GM19397 (cell line): ENCODE results near the gene ARL4C.

Experiments used
- ATAC-seq: cut with Tn5 transposase; IDR thresholded peaks from one replicate; pipeline ENCODE4 v1.9.1; 2021; ENCODE audit warnings: mild to moderate bottlenecking, moderate library complexity; ENCODE audit not compliant: unreplicated experiment

Gene ARL4C

DNA sequence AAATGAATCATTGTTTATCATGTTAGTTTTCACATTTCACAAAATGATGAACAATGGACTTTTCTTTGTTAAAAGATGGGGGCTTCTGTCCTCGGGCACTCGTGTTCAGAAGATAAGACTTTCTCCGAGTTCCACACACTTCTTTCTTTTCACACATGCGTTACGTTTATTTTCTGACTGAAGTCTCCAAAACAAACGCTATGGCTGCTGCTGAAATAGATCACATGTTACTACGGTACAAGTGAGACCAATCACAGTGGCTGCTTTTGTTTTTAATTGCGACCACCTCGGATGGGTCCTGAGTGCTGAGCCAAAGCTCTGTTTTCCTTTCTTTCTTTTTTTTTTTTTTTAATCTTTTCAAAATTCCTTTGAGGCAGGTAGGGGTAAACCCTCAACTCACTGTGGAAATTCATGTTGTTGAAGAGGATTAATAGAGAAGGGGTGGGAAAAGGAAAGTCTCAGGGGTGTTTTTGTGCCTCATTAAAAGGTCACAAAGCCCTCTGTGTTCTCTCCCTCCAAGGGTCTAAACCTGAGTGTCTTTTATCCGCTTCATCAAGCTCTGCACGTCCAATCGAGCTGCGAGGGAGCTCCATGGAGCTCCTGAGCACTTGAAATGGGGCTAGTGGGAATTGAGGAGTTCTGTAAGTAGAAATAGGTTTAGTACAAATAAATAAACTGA lies 48.2 kb downstream of the ARL4C start:
- ATAC-seq = no peak

DNA sequence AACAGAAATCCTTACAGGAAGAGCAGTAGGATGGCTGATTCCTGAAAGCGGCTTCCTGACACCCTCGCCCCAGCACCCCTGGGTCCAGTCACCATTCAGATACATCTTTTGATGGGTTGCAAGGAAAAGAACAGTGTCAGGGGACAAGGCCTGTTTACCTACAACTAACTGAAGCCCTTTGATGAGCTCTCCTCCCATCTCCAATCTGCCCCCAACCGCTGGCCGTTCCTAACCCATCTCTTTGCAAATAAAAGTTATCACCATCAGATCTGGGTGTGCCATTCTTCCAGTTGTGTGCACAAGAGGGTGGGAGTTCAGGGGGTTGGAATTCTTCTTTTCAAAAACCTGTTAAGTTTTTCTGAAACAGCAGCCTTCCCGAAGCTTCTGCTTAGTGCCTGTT lies 48.9 kb downstream of the ARL4C start:
- ATAC-seq = no peak

DNA sequence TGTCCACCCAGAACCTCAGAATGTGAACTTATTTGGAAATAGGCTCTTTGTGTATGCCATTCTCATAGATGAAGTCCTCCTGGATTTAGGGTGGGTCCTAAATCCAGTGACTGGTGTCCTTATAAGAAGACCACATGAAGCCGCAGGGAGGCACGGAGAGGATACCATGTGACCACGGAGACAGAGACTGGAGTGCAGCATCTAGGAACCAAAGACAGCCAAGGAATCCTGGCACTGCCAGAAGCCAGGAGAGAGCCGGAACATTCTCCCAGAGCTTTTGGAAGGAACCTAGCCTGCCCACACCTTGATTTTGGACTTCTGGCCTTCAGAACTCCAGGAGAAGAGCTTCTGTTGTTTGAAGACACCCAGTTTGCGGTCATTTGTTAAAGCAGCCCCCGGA lies 49.7 kb downstream of the ARL4C start:
- ATAC-seq = no peak

DNA sequence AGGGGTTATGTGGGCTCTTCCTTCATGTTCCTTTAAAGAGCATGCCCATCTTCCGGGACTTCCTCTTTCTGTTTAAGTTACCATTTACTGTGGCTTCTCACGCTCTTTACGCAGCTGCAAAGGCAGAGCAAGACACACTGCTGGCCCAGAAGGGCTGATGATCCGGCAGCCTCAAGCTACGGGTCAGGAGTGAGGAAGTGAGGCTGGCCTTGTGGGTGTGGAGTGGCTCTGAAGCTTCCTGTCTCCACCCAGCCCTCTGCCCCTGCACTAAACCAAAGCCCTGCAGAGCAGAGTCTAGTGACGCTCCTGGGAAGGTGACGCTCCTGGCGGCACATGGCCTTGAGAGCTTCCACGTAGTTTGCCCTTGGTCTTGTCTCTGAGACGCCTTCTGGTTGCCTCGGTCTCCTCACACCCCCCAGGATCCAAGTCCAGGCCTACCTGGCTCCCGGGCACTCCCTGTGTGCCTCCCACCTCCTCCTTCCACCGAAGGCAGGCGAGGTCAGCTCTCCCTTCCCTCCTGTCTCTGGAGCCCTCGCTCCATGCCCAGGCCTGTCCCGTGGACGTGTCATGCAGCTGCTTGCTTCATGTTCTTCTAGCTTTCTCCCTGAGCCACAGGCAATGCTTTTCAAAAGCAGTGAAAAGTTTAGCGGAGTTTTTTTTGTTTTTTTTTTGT lies 50.3 kb downstream of the ARL4C start:
- ATAC-seq = peak; percentile 95

DNA sequence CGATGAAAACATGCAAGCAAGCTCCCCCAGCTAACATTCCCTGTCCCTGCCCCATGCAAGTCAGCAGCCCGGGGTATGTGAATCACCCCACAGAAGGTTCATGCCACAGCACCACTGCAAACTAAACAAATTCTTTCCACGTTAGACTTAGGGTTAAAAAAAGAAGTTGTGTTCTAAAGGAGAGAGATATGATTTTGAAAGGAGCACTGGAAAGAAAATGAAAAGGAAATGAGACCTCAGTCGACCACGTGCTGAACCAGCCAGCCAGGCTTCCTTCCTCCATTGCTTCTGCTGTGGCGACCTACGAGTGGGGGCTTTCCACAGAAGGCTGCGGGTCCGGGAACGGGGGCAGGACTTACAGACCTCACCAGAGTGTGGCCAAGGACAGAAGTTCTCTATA lies 52.0 kb downstream of the ARL4C start:
- no peak for ATAC-seq

DNA sequence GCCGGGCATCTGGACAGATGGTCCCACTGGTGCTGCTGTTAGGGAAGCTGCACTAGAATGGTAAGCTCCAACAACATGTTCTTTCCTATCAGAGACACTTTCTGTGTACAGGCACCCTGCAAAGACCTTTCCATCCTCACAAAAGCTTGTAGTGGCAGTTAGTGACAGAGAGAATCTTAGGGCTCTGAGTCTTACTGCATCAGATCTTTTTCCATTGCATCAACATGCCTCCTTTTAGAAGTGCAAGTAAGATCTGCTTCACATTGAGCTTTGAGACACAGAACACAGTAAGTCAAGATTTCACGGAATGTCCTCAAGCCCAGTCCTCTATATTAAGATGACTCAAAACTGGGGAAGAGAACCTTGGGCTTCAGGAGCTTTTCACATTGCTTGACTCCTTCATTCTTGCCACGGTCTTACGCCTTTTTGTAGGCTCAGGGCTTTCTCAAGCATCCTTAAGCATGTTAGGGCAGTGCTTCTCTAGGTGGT lies 52.6 kb downstream of the ARL4C start:
- ATAC-seq = no peak
